ENCODE results near the gene GCNA.

DNA sequence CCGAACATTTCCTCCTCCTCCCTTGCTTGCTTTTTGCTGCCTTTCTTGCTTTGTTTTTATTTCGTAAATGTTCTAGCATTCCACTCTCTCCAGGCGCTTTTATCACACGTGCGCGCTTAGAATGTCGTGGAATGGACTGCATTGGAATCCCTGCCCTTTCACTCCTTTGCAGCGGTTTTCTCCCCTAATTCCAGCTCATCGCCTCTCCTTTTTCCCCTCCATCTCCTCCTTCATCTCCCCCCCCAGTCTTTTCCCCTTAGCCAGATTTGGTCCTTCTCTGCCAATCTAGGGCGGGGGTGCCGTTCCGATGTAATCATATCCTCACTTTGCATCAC is 44.8 kb upstream of the GCNA start:
- TF ChIP-seq, protein P1, sequence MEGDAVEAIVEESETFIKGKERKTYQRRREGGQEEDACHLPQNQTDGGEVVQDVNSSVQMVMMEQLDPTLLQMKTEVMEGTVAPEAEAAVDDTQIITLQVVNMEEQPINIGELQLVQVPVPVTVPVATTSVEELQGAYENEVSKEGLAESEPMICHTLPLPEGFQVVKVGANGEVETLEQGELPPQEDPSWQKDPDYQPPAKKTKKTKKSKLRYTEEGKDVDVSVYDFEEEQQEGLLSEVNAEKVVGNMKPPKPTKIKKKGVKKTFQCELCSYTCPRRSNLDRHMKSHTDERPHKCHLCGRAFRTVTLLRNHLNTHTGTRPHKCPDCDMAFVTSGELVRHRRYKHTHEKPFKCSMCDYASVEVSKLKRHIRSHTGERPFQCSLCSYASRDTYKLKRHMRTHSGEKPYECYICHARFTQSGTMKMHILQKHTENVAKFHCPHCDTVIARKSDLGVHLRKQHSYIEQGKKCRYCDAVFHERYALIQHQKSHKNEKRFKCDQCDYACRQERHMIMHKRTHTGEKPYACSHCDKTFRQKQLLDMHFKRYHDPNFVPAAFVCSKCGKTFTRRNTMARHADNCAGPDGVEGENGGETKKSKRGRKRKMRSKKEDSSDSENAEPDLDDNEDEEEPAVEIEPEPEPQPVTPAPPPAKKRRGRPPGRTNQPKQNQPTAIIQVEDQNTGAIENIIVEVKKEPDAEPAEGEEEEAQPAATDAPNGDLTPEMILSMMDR (IDR thresholded peaks at IDR 0.05) = no peak
- no peak for TF ChIP-seq POLR2AphosphoS5 (IDR thresholded peaks at IDR 0.05)
- no peak for TF ChIP-seq POLR2A (IDR thresholded peaks at IDR 0.05)
- TF ChIP-seq EP300 (IDR thresholded peaks at IDR 0.05) = no peak

All from gastroesophageal sphincter (tissue), 3 donors.